CD4-positive, CD25-positive, alpha-beta regulatory T cell (primary cell): Measurements from ENCODE around the gene STRN4. TPM values are rescaled to one million over a fixed set of nuclear protein-coding genes. Genes with fewer than 3 reads are reported as not detected.

ENCODE experiments used
- ATAC-seq, 2 donors: fragments of 150-1000 bp; cut with Tn5 transposase; one replicate each; pipeline ENCODE4 v1.10.0; 2021; ENCODE audit warnings: low read depth in 2 of 2, moderate number of reproducible peaks in 2 of 2, moderate library complexity in 1 of 2
- DNase-seq, 3 donors: peaks; one replicate each; pipeline versions ENCODE4 v3.0.0 to v3.0.0-alpha.2; 2012 to 2022; ENCODE audit warnings: mixed read lengths in 1 of 3
- H3K27ac ChIP-seq: one replicate; pipeline ENCODE4 v1.7.0; 2013; ENCODE audit warnings: mild to moderate bottlenecking, low read length; ENCODE audit not compliant: insufficient read depth, poor library complexity, severe bottlenecking
- H3K27me3 ChIP-seq: one replicate; pipeline ENCODE4 v1.7.0; 2013; ENCODE audit warnings: low read length; ENCODE audit not compliant: control insufficient read depth, insufficient read depth
- H3K36me3 ChIP-seq: one replicate; pipeline ENCODE4 v1.7.0; 2013; ENCODE audit warnings: mild to moderate bottlenecking, low read length, moderate library complexity; ENCODE audit not compliant: control insufficient read depth, insufficient read depth
- H3K4me1 ChIP-seq: 2 replicates; pipeline ENCODE4 v1.7.0; 2013; ENCODE audit warnings: mild to moderate bottlenecking, low read length; ENCODE audit not compliant: insufficient read depth, control insufficient read depth, poor library complexity, severe bottlenecking
- H3K4me3 ChIP-seq: one replicate; pipeline ENCODE4 v1.7.0; 2013; ENCODE audit warnings: low read depth, mild to moderate bottlenecking, low read length, moderate library complexity
- H3K9me3 ChIP-seq, 2 experiments: 1 replicate in 1 of 2; 2 replicates in 1 of 2; pipeline ENCODE4 v1.7.0; 2013; ENCODE audit warnings: low read length in 2 of 2, mild to moderate bottlenecking in 1 of 2, moderate library complexity in 1 of 2; ENCODE audit not compliant: control insufficient read depth in 2 of 2
- H3K27ac Mint-ChIP-seq, 3 donors: one replicate each; pipeline ENCODE4 v1.8.0; 2020 to 2022; ENCODE audit warnings: mild to moderate bottlenecking in 3 of 3, mixed read lengths in 3 of 3, moderate library complexity in 2 of 3
- H3K27me3 Mint-ChIP-seq: one replicate; pipeline ENCODE4 v1.8.0; 2022; ENCODE audit warnings: mild to moderate bottlenecking, mixed read lengths
- H3K36me3 Mint-ChIP-seq: one replicate; pipeline ENCODE4 v1.8.0; 2020; ENCODE audit warnings: mixed read lengths
- H3K4me1 Mint-ChIP-seq, 4 donors: one replicate each; pipeline ENCODE4 v1.8.0; 2020 to 2022; ENCODE audit warnings: mixed read lengths in 4 of 4, mild to moderate bottlenecking in 1 of 4
- H3K4me3 Mint-ChIP-seq, 4 donors: one replicate each; pipeline ENCODE4 v1.8.0; 2020 to 2022; ENCODE audit warnings: mild to moderate bottlenecking in 4 of 4, mixed read lengths in 4 of 4, moderate library complexity in 3 of 4
- H3K9me3 Mint-ChIP-seq, 7 donors: one replicate each; pipeline ENCODE4 v1.8.0; 2020 to 2022; ENCODE audit warnings: mixed read lengths in 7 of 7, mild to moderate bottlenecking in 3 of 7, moderate library complexity in 2 of 7
- polyA plus RNA-seq, 4 donors: library from polyadenylated mRNA; unstranded; fragments of 300-500 nt; fragmentation: Illumina TruSeq; gene quantifications; one replicate each; pipeline ENCODE4 v1.2.3, GENCODE V29; 2021
- total RNA-seq: library from RNA; stranded (reverse); gene quantifications from one replicate; pipeline ENCODE4 v1.2.3, GENCODE V29; 2022

STRN4 gene
- total and polyA plus RNA-seq, 5 donors from 2014 or later = 11.9 to 121 (median 15.5) TPM

- H3K9me3 Mint-ChIP-seq = no peaks in the 10 kb centered on the region
- H3K9me3 ChIP-seq = no peaks in the 10 kb centered on the region
- H3K4me1 ChIP-seq = peaks cover 30% of the 10 kb centered on the region
- DNase-seq (no peak), ATAC-seq (no peak)
- H3K27ac ChIP-seq = no peak overlapping the region
- no peaks in the 10 kb centered on the region for H3K27me3 ChIP-seq
- peaks cover 4 to 39% (median 24%) of the 10 kb centered on the region in 4 donors for H3K4me1 Mint-ChIP-seq
- H3K27me3 Mint-ChIP-seq = no peaks in the 10 kb centered on the region
- peaks cover 18% of the 10 kb centered on the region for H3K36me3 Mint-ChIP-seq
- H3K4me3 Mint-ChIP-seq = peak overlapping the region in 1 of 4 donors; percentile 56
- peak overlapping the region in 1 of 3 donors; percentile 69 for H3K27ac Mint-ChIP-seq
- peaks cover 52% of the 10 kb centered on the region for H3K36me3 ChIP-seq
- no peak overlapping the region for H3K4me3 ChIP-seq
Measured at GRCh38 chr19:46710687-46711086, 35.6 kb downstream of the STRN4 start.

DNA sequence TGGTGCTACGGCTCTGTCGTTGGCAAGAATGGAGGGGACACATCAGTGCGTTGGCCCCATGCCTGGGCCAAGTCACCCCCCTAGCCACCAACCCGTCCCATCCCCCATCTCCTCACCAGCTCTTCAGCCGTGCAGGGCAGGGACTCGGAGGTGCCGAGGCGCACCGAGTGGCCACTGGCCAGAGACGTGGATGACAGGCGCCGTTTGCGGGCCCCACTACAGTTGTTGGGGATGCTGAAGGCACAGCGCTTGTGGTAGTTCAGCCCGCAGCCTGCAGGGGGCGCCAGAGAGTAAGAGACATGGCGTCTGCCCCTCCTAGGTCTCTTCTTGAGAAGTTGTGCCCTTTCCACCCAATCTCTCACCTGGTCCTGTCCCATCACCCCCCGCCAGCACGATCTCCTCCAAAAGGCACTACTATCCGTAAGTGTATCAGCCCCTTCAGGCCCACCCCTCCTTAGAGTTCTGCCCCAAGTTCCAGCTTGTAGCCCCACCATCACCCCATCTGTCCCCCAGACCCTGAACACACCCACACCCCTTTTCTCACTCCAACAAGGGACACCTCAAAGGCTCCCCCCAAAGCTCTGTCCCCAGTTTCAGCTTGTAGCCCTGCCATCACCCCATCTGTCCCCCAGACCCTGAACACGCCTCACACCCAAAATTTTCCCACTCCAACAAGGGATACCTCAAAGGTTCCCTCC lies 41.7 kb downstream of the STRN4 start:
- peak overlapping the region in 2 of 4 donors; percentile 17 to 62 for H3K4me3 Mint-ChIP-seq

GRCh38 chr19:46700704-46701103 lies 45.5 kb downstream of the STRN4 start:
- H3K27ac Mint-ChIP-seq = no peak overlapping the region
- no peak for DNase-seq
- H3K4me3 Mint-ChIP-seq = no peak overlapping the region
- H3K9me3 Mint-ChIP-seq = no peaks in the 10 kb centered on the region
- peaks cover 7% of the 10 kb centered on the region for H3K4me1 ChIP-seq
- peaks cover 82% of the 10 kb centered on the region for H3K36me3 ChIP-seq
- H3K4me1 Mint-ChIP-seq = peaks cover 0 to 12% (median 11%) of the 10 kb centered on the region in 4 donors
- H3K9me3 ChIP-seq = no peaks in the 10 kb centered on the region
- no peak overlapping the region for H3K4me3 ChIP-seq
- no peaks in the 10 kb centered on the region for H3K27me3 ChIP-seq
- no peak for ATAC-seq
- no peaks in the 10 kb centered on the region for H3K27me3 Mint-ChIP-seq
- peaks cover 29% of the 10 kb centered on the region for H3K36me3 Mint-ChIP-seq
- no peak overlapping the region for H3K27ac ChIP-seq

More for the DNA sequence above, 41.7 kb downstream of the STRN4 start:
- Mint-ChIP-seq H3K27ac (peak overlapping the region in 2 of 3 donors; percentile 88 to 91), H3K4me1 (peaks cover 0 to 20% (median 15%) of the 10 kb centered on the region in 4 donors), H3K36me3 (peaks cover 24% of the 10 kb centered on the region), H3K27me3 (no peaks in the 10 kb centered on the region), H3K9me3 (no peaks in the 10 kb centered on the region)
- peak; percentile 73 to 80 (median 76) for DNase-seq
- H3K4me1 ChIP-seq = peaks cover 7% of the 10 kb centered on the region
- H3K36me3 ChIP-seq = peaks cover 83% of the 10 kb centered on the region
- peak; percentile 87 to 89 for ATAC-seq
- H3K9me3 ChIP-seq = no peaks in the 10 kb centered on the region
- H3K27me3 ChIP-seq = no peaks in the 10 kb centered on the region
- no peak overlapping the region for H3K4me3 ChIP-seq
- H3K27ac ChIP-seq = no peak overlapping the region

- ATAC-seq (no peak), DNase-seq (no peak)
- H3K36me3 Mint-ChIP-seq = peaks cover 25% of the 10 kb centered on the region
- H3K4me1 ChIP-seq = no peaks in the 10 kb centered on the region
- peaks cover 0 to 4% (median 2%) of the 10 kb centered on the region in 4 donors for H3K4me1 Mint-ChIP-seq
- no peak overlapping the region for H3K27ac ChIP-seq
- peak overlapping the region in 1 of 3 donors; percentile 31 for H3K27ac Mint-ChIP-seq
- no peaks in the 10 kb centered on the region for H3K27me3 Mint-ChIP-seq
- H3K4me3 Mint-ChIP-seq = no peak overlapping the region
- peaks cover 92% of the 10 kb centered on the region for H3K36me3 ChIP-seq
- no peaks in the 10 kb centered on the region for H3K9me3 ChIP-seq
- no peaks in the 10 kb centered on the region for H3K27me3 ChIP-seq
- no peaks in the 10 kb centered on the region for H3K9me3 Mint-ChIP-seq
- H3K4me3 ChIP-seq = no peak overlapping the region
Measured at GRCh38 chr19:46698395-46699321, 47.6 kb downstream of the STRN4 start.

DNA sequence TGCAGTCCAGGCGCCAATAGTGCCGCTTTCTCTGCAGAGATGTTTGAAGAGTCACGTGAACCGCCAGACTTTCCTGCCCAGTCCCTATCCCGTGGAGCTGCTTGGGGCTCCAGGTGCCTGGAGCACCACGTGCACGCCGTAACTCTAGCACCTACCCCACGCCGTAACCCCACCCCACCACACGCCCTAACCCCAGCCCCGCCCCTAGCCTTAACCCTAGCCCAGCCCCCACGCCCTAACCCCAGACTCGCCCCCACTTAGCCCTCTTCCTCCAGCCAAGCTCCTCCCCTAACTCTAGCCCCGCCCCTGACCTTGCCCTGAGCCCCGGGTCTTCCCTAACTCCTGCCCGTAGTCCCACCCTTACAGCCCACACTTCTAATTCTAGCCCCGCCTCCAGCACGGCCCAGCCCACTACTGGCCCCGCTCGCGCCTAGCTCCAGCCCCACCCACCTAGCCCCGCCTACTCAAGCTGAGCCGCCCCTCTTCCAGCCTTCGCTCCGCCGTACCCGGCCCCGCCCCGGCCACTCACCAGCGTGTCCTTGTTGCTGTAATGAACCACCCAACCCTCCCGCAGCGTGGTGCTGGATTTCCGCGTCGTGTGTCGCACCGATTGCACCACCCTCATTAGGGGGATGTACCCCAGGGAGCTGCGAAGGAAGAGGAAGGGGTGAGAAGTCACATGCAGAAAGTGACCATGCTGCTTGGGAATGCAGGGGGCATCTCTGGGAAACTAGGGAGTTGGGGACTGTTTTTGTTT lies 48.9 kb downstream of the STRN4 start:
- H3K4me1 Mint-ChIP-seq = peaks cover 0 to 7% (median 5%) of the 10 kb centered on the region in 4 donors
- no peak overlapping the region for H3K4me3 Mint-ChIP-seq
- Histone ChIP-seq H3K36me3 (peaks cover 92% of the 10 kb centered on the region), H3K9me3 (no peaks in the 10 kb centered on the region), H3K4me1 (no peaks in the 10 kb centered on the region), H3K4me3 (no peak overlapping the region), H3K27ac (no peak overlapping the region), H3K27me3 (no peaks in the 10 kb centered on the region)
- no peak overlapping the region for H3K27ac Mint-ChIP-seq
- H3K9me3 Mint-ChIP-seq = no peaks in the 10 kb centered on the region
- H3K36me3 Mint-ChIP-seq = peaks cover 30% of the 10 kb centered on the region
- DNase-seq (no peak), ATAC-seq (peak in 1 of 2 donors; percentile 18)
- no peaks in the 10 kb centered on the region for H3K27me3 Mint-ChIP-seq

- Histone ChIP-seq H3K27me3 (no peaks in the 10 kb centered on the region), H3K36me3 (peaks cover 92% of the 10 kb centered on the region), H3K9me3 (no peaks in the 10 kb centered on the region), H3K27ac (no peak overlapping the region), H3K4me3 (no peak overlapping the region), H3K4me1 (no peaks in the 10 kb centered on the region)
- no peak for ATAC-seq
- peaks cover 0 to 7% (median 5%) of the 10 kb centered on the region in 4 donors for H3K4me1 Mint-ChIP-seq
- H3K36me3 Mint-ChIP-seq = peaks cover 35% of the 10 kb centered on the region
- DNase-seq = no peak
- no peak overlapping the region for H3K27ac Mint-ChIP-seq
- no peak overlapping the region for H3K4me3 Mint-ChIP-seq
- H3K27me3 Mint-ChIP-seq = no peaks in the 10 kb centered on the region
- no peaks in the 10 kb centered on the region for H3K9me3 Mint-ChIP-seq
Measured at GRCh38 chr19:46696866-46697203, 49.4 kb downstream of the STRN4 start.

DNA sequence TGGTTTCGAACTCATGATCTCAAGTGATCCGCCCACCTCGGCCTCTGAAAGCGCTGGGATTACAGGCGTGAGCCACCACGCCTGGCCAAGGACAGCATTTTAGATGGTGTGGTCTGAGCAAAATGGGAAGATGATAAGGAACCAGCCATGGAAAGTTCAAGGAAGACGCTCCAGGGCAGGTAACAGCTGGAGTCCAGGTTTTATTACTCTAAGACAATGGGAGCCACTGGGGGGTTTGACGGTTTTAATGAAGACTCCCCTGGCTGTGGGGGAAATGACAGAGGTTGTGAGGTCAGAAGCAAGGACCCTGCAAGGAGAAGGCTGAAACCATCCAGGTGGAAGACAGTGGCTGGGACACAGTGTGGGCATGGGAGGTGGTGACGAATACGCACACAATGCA lies 50.2 kb downstream of the STRN4 start:
- H3K4me1 ChIP-seq = no peaks in the 10 kb centered on the region
- DNase-seq = no peak
- no peak for ATAC-seq
- H3K27me3 Mint-ChIP-seq = no peaks in the 10 kb centered on the region
- H3K4me3 ChIP-seq = no peak overlapping the region
- peaks cover 92% of the 10 kb centered on the region for H3K36me3 ChIP-seq
- H3K27ac ChIP-seq = no peak overlapping the region
- H3K4me1 Mint-ChIP-seq = peaks cover 0 to 7% (median 5%) of the 10 kb centered on the region in 4 donors
- no peaks in the 10 kb centered on the region for H3K9me3 Mint-ChIP-seq
- no peaks in the 10 kb centered on the region for H3K9me3 ChIP-seq
- H3K27ac Mint-ChIP-seq = no peak overlapping the region
- no peaks in the 10 kb centered on the region for H3K27me3 ChIP-seq
- H3K4me3 Mint-ChIP-seq = no peak overlapping the region
- H3K36me3 Mint-ChIP-seq = peaks cover 37% of the 10 kb centered on the region
